DMS153 treated with DMSO at 0.1 percent for 48 hours (cell line): ENCODE measurements around the gene TNFRSF11A.

Source experiments
- DNase-seq: peaks from one replicate; lab custom pipeline; 2025; ENCODE audit not compliant: unreplicated experiment; lab: John Stamatoyannopoulos, UW

Gene TNFRSF11A

GRCh38 chr18:62407660-62408059 lies 82.5 kb downstream of the TNFRSF11A start:
- DNase-seq = no peak

- no peak for DNase-seq
Measured at GRCh38 chr18:62409821-62410220, 84.7 kb downstream of the TNFRSF11A start.

- DNase-seq = no peak
Measured at GRCh38 chr18:62412231-62412979, 87.3 kb downstream of the TNFRSF11A start.

GRCh38 chr18:62413206-62413605 lies 88.1 kb downstream of the TNFRSF11A start:
- no peak for DNase-seq

- no peak for DNase-seq
Measured at GRCh38 chr18:62418258-62418657, 93.1 kb downstream of the TNFRSF11A start.

- no peak for DNase-seq
Measured at GRCh38 chr18:62420151-62420512, 95.0 kb downstream of the TNFRSF11A start.

- peak; percentile 28 for DNase-seq
Measured at GRCh38 chr18:62420513-62421209, 95.6 kb downstream of the TNFRSF11A start.

- DNase-seq = peak; percentile 92
Measured at GRCh38 chr18:62425465-62426190, 100.5 kb downstream of the TNFRSF11A start.

GRCh38 chr18:62426191-62426488 lies 101.0 kb downstream of the TNFRSF11A start:
- no peak for DNase-seq

GRCh38 chr18:62432176-62432575 lies 107.1 kb downstream of the TNFRSF11A start:
- no peak for DNase-seq

GRCh38 chr18:62434798-62435197 lies 109.7 kb downstream of the TNFRSF11A start:
- DNase-seq = no peak

GRCh38 chr18:62435435-62436031 lies 110.4 kb downstream of the TNFRSF11A start:
- no peak for DNase-seq

GRCh38 chr18:62436636-62437234 lies 111.6 kb downstream of the TNFRSF11A start:
- no peak for DNase-seq

- DNase-seq = no peak
Measured at GRCh38 chr18:62437235-62438017, 112.3 kb downstream of the TNFRSF11A start.

- no peak for DNase-seq
Measured at GRCh38 chr18:62438018-62438329, 112.9 kb downstream of the TNFRSF11A start.

GRCh38 chr18:62438402-62438801 lies 113.3 kb downstream of the TNFRSF11A start:
- no peak for DNase-seq

- no peak for DNase-seq
Measured at GRCh38 chr18:62438866-62439265, 113.8 kb downstream of the TNFRSF11A start.
